Natural killer cell treated with Interleukin-12 subunit alpha and Interleukin-12 subunit beta and Interleukin-15 and Interleukin-18, amount 100 ng/mL, for 72 hours (primary cell): ENCODE results near the gene DDX46. TPM values are rescaled to one million over a fixed set of nuclear protein-coding genes. Genes with fewer than 3 reads are reported as not detected.
"Not testable (repeated sequence)": the region's sequence is repeated elsewhere in the genome, so short reads cannot be mapped to it uniquely, and the experiment has no call there.

Experiments
- ATAC-seq, 2 donors: fragments of 150-1000 bp; cut with Tn5 transposase in 1 of 2; sonication (Bioruptor Pico), chemical (Tn5 transposase) in 1 of 2; 2 replicates each; pipeline ENCODE4 v1.10.0; 2021
- DNase-seq: peaks from one replicate; pipeline ENCODE4 v3.0.0; 2022; ENCODE audit warnings: low spot score
- H3K27ac Mint-ChIP-seq, 2 donors: 1 replicate in 1 of 2; 2 replicates in 1 of 2; pipeline ENCODE4 v1.8.0; 2022; ENCODE audit warnings: mixed read lengths in 2 of 2, mild to moderate bottlenecking in 1 of 2, moderate library complexity in 1 of 2
- H3K27me3 Mint-ChIP-seq, 2 donors: 1 replicate in 1 of 2; 2 replicates in 1 of 2; pipeline ENCODE4 v1.8.0; 2022; ENCODE audit warnings: mixed read lengths in 2 of 2
- H3K36me3 Mint-ChIP-seq: one replicate; pipeline ENCODE4 v1.8.0; 2022; ENCODE audit warnings: mixed read lengths
- H3K4me1 Mint-ChIP-seq, 2 donors: 1 replicate in 1 of 2; 2 replicates in 1 of 2; pipeline ENCODE4 v1.8.0; 2022; ENCODE audit warnings: low read depth in 2 of 2, mixed read lengths in 2 of 2, mild to moderate bottlenecking in 1 of 2
- H3K4me3 Mint-ChIP-seq: one replicate; pipeline ENCODE4 v1.8.0; 2022; ENCODE audit warnings: mixed read lengths
- H3K9me3 Mint-ChIP-seq: 2 replicates; pipeline ENCODE4 v1.8.0; 2022; ENCODE audit warnings: mixed read lengths
- total RNA-seq, 2 donors: library from RNA; stranded (reverse); gene quantifications; one replicate each; pipeline ENCODE4 v1.2.3, GENCODE V29; 2022

DDX46 gene, protein sequence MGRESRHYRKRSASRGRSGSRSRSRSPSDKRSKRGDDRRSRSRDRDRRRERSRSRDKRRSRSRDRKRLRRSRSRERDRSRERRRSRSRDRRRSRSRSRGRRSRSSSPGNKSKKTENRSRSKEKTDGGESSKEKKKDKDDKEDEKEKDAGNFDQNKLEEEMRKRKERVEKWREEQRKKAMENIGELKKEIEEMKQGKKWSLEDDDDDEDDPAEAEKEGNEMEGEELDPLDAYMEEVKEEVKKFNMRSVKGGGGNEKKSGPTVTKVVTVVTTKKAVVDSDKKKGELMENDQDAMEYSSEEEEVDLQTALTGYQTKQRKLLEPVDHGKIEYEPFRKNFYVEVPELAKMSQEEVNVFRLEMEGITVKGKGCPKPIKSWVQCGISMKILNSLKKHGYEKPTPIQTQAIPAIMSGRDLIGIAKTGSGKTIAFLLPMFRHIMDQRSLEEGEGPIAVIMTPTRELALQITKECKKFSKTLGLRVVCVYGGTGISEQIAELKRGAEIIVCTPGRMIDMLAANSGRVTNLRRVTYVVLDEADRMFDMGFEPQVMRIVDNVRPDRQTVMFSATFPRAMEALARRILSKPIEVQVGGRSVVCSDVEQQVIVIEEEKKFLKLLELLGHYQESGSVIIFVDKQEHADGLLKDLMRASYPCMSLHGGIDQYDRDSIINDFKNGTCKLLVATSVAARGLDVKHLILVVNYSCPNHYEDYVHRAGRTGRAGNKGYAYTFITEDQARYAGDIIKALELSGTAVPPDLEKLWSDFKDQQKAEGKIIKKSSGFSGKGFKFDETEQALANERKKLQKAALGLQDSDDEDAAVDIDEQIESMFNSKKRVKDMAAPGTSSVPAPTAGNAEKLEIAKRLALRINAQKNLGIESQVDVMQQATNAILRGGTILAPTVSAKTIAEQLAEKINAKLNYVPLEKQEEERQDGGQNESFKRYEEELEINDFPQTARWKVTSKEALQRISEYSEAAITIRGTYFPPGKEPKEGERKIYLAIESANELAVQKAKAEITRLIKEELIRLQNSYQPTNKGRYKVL
- total RNA-seq = 100 to 1,000 TPM in 1 of 2 donors, 10 to 100 TPM in 1; 71.4 to 124 TPM

DNA sequence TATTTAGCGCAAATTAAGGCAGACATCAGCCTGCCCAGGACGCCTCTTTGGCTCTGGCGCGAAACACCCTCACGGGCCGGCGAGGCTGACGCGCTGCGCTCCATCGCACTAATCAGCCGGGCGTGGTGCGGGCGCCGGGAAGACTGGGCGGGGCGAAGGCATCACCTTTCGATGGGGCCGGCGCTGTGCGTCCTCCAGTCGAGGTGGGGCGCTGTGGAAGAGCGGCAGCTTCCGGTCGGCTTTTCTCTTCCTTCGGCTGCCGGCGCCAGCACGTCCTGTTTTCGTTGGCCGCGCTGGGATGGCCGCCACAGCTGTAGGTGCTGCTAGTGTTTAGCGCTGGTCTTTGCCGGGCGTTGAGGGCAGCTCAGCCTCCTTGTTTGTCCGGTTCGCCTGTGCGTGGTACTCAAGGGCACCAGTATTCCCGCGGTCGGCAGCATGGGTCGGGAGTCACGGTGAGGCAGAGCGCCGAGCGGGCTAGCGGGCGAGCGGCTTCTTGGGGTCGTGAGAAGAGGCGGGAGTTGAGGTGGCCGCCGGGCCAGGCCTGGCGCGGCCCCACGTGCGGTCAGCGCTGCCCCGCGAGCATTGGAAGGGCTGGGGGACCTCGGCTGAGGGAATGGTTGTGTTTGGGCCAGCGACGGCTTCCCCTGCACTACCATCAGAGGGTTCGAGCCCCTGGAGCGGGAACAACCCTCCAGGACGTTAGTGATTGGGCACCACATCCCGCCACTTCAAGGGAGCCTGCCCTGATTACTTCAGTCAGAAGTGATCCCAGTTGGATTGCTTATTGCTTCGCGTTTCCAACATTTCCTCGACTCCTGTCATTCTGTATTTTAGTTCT is at the start of gene DDX46:
Gene DDX46 (plus strand): TSS at position 276 of the 838 bp plus-strand sequence. CDS start 160 bp downstream, at position 436.
- H3K27ac Mint-ChIP-seq = peak within 1 kb of the TSS; percentile 85 to 99
- DNase-seq = peak; percentile 95
- peak within 1 kb of the TSS; percentile 100 for H3K4me3 Mint-ChIP-seq
- no peaks in the 10 kb centered on the region for H3K9me3 Mint-ChIP-seq
- no peaks in the 10 kb centered on the region for H3K36me3 Mint-ChIP-seq
- H3K4me1 Mint-ChIP-seq = peaks cover 38 to 39% of the 10 kb centered on the region in 2 donors
- peak; percentile 100 for ATAC-seq
- no peaks in the 10 kb centered on the region for H3K27me3 Mint-ChIP-seq

GRCh38 chr5:134714120-134714519 is 44.5 kb upstream of the DDX46 start:
- Mint-ChIP-seq H3K9me3 (no peaks in the 10 kb centered on the region), H3K4me3 (no peak overlapping the region), H3K27me3 (no peaks in the 10 kb centered on the region), H3K27ac (no peak overlapping the region), H3K4me1 (no peaks in the 10 kb centered on the region), H3K36me3 (peaks cover 17% of the 10 kb centered on the region)
- ATAC-seq (peak in 1 of 2 donors; percentile 44), DNase-seq (no peak)

GRCh38 chr5:134714541-134714940 is 44.0 kb upstream of the DDX46 start:
- no peak overlapping the region for H3K27ac Mint-ChIP-seq
- peaks cover 17% of the 10 kb centered on the region for H3K36me3 Mint-ChIP-seq
- DNase-seq (no peak), ATAC-seq (peak in 1 of 2 donors; percentile 58)
- no peak overlapping the region for H3K4me3 Mint-ChIP-seq
- H3K9me3 Mint-ChIP-seq = no peaks in the 10 kb centered on the region
- no peaks in the 10 kb centered on the region for H3K4me1 Mint-ChIP-seq
- no peaks in the 10 kb centered on the region for H3K27me3 Mint-ChIP-seq

- H3K36me3 Mint-ChIP-seq = peaks cover 13% of the 10 kb centered on the region
- H3K27ac Mint-ChIP-seq, H3K27me3 Mint-ChIP-seq, H3K4me1 Mint-ChIP-seq, DNase-seq, H3K9me3 Mint-ChIP-seq, H3K4me3 Mint-ChIP-seq, ATAC-seq: not testable (repeated sequence)
Observed at GRCh38 chr5:134715466-134715865, 43.1 kb upstream of the DDX46 start.

DNA sequence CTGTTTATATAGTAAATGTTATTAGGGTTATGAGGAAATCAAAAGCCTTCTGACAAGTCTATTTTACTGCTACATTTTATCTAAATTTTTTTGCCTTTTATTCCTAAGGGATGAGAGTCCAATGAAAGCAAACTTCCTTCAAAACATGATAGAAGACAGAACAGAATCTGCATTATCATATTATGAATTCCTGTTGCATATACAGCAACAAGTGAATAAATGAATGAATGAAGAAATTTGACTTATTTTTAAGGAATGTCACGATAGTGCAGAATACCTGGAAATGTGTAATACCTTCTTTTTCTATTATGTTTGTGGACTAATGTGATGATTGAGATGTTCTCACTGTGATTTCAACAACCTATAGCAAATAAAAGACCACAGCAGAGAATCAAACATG is 33.7 kb upstream of the DDX46 start:
- Mint-ChIP-seq H3K27ac (no peak overlapping the region), H3K9me3 (no peaks in the 10 kb centered on the region), H3K4me3 (no peak overlapping the region), H3K27me3 (no peaks in the 10 kb centered on the region), H3K36me3 (peaks cover 15% of the 10 kb centered on the region), H3K4me1 (no peaks in the 10 kb centered on the region)
- DNase-seq (no peak), ATAC-seq (no peak)

GRCh38 chr5:134732819-134733218 is 25.8 kb upstream of the DDX46 start:
- Mint-ChIP-seq H3K4me1 (peaks cover 3 to 5% of the 10 kb centered on the region in 2 donors), H3K27ac (no peak overlapping the region), H3K27me3 (no peaks in the 10 kb centered on the region), H3K36me3 (no peaks in the 10 kb centered on the region), H3K9me3 (no peaks in the 10 kb centered on the region), H3K4me3 (no peak overlapping the region)
- DNase-seq (no peak), ATAC-seq (no peak)

DNA sequence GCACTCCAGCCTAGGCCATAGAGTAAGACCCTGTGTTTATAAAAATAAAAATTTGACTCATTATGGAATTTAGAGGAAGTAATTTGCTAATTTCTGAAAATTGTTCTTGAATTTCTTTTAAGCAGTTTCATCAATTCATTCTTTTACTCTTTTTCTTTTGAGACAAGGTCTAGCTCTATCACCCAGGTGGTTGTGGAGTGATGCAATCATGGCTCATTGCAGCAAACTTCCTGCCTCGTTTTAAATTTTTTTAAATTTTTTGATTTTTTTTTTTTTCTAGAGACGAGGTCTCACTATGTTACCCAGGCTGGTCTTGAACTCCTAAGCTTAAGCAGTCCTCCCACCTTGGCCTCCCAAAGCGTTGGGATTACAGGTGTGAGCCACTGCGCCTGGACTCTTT is 23.3 kb upstream of the DDX46 start:
- DNase-seq = no peak
- no peak overlapping the region for H3K27ac Mint-ChIP-seq

DNA sequence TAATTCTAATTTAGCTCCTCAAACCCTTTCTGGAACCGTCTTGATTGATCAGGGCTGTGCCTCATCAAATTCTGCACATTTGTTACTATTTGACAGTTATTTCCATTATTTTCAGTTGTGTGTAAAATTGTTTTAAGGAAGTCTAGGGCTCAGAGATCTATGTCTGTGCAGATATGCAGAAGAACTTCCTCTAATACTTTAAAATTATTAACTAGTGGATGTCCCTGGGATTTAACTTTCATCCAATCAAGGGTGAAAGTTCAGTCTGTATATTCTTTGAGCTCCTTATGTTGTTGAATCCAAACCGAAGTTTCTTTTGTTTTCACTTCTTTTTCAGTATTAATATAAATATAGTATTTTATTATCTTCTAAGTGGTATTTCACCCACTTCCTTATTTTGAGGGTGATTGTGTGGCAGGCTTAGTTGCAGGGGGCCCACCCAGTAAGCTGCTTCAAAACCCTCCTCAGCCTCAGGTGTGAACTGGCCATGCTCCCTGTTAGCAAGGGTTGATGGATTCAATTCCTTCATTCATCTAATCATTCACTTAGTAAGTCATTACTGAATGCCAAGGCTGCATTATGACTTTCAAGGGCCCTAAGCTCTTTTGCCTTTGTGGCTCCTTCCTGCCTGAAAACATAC is 22.3 kb upstream of the DDX46 start:
- Mint-ChIP-seq H3K9me3 (no peaks in the 10 kb centered on the region), H3K4me1 (peaks cover 18% of the 10 kb centered on the region in 2 donors), H3K4me3 (no peak overlapping the region), H3K27me3 (no peaks in the 10 kb centered on the region), H3K27ac (no peak overlapping the region), H3K36me3 (no peaks in the 10 kb centered on the region)
- no peak for DNase-seq
- ATAC-seq = no peak

More for the DNA sequence above, 23.3 kb upstream of the DDX46 start:
- no peaks in the 10 kb centered on the region for H3K36me3 Mint-ChIP-seq
- no peaks in the 10 kb centered on the region for H3K9me3 Mint-ChIP-seq
- no peak for ATAC-seq
- peaks cover 18% of the 10 kb centered on the region in 2 donors for H3K4me1 Mint-ChIP-seq
- H3K4me3 Mint-ChIP-seq = no peak overlapping the region
- no peaks in the 10 kb centered on the region for H3K27me3 Mint-ChIP-seq

GRCh38 chr5:134738133-134738962 is 20.2 kb upstream of the DDX46 start, which contains the start of gene CAMLG:
CAMLG (plus strand) TSS chr5:134738548; CDS start chr5:134738621, 73 bp downstream.
- no peaks in the 10 kb centered on the region for H3K36me3 Mint-ChIP-seq
- no peaks in the 10 kb centered on the region for H3K27me3 Mint-ChIP-seq
- ATAC-seq = peak; percentile 100
- peak; percentile 98 for DNase-seq
- peaks cover 18% of the 10 kb centered on the region in 2 donors for H3K4me1 Mint-ChIP-seq
- H3K27ac Mint-ChIP-seq = peak within 1 kb of the TSS; percentile 84 to 97
- H3K4me3 Mint-ChIP-seq = peak within 1 kb of the TSS; percentile 100
- H3K9me3 Mint-ChIP-seq = no peaks in the 10 kb centered on the region

DNA sequence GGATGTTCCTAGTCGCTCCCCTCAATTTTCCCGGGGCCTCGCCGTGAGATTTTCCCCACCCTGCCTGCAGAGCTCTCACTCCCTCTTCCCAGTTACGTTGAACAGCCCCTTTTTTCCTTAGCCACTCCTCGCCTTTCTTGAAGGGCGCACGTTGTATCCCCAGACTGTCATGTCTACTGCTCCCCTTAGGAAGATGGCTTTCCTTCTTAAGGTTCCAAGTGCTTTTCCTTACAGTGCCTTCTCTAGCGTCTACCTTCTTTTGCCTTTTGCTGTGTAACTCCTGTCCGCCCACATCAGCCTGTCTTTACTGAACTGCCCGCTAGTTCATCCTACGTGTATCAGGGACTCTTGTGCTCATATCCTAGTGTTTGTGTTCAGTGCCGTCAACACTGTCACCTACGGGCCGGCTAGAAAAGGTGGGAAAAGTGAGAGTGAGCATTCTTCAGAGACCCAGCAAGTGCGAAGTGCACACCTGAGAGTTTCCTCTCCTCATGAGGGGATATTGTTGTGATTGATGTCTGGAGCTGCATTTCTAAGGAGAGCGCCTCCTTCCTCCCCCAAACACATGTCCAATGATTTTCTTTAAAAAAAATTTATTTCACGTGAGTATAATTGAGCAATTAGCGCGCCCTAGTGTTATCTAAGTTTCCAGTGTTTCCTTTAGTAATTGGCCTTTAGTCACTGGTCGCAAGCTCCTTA is 19.5 kb upstream of the DDX46 start:
- no peak for ATAC-seq
- Mint-ChIP-seq H3K9me3 (no peaks in the 10 kb centered on the region), H3K27ac (peak overlapping the region; percentile 84 to 97), H3K27me3 (no peaks in the 10 kb centered on the region), H3K4me3 (peak overlapping the region; percentile 100), H3K4me1 (peaks cover 18% of the 10 kb centered on the region in 2 donors), H3K36me3 (no peaks in the 10 kb centered on the region)
- DNase-seq = no peak

- Mint-ChIP-seq H3K36me3 (no peaks in the 10 kb centered on the region), H3K9me3 (no peaks in the 10 kb centered on the region), H3K27me3 (no peaks in the 10 kb centered on the region), H3K4me1 (peaks cover 18% of the 10 kb centered on the region in 2 donors), H3K27ac (no peak overlapping the region), H3K4me3 (no peak overlapping the region)
- DNase-seq (no peak), ATAC-seq (no peak)
Observed at GRCh38 chr5:134741052-134741451, 17.5 kb upstream of the DDX46 start.
